Body of pancreas (tissue), 4 donors: ENCODE measurements around the gene ZG16. TPM values are rescaled to one million over a fixed set of nuclear protein-coding genes. Genes with fewer than 3 reads are reported as not detected.
A peak's percentile ranks its signal among the peaks of the same experiment; 100 is the strongest.
"Not testable (repeated sequence)": the region's sequence is repeated elsewhere in the genome, so short reads cannot be mapped to it uniquely, and the experiment has no call there.

Experiments
- ATAC-seq: fragments of 150-250 bp; one replicate; pipeline ENCODE4 v1.9.1; 2016
- DNase-seq, 4 donors: peaks; one replicate each; pipeline ENCODE4 v3.0.0-alpha.2; 2019
- H3K27ac ChIP-seq, 4 donors: fragments of 200-600 bp; sonication (generic); 1 replicate in 3 of 4; 2 replicates in 1 of 4; pipeline versions ENCODE4 v1.5.1 to v1.6.1; 2016 to 2019; ENCODE audit warnings: mild to moderate bottlenecking in 1 of 4, mixed read lengths in 1 of 4, moderate library complexity in 1 of 4
- H3K27me3 ChIP-seq, 2 donors: fragments of 200-600 bp; sonication (generic); one replicate each; pipeline ENCODE4 v1.6.0; 2016; ENCODE audit warnings: mild to moderate bottlenecking in 1 of 2
- H3K36me3 ChIP-seq, 2 donors: fragments of 200-600 bp; sonication (generic); replicated peaks in 1 of 2; 2 replicates each; pipeline ENCODE4 v1.5.1; 2016; ENCODE audit warnings: low read depth in 2 of 2; ENCODE audit not compliant: insufficient read depth in 1 of 2
- H3K4me1 ChIP-seq: fragments of 200-600 bp; sonication (generic); one replicate; pipeline ENCODE4 v1.6.0; 2016
- H3K4me3 ChIP-seq, 2 donors: fragments of 200-600 bp; sonication (generic); 1 replicate in 1 of 2; 2 replicates in 1 of 2; pipeline ENCODE4 v1.5.1; 2016 to 2019
- H3K9me3 ChIP-seq, 3 donors: fragments of 200-600 bp; sonication (generic); 1 replicate in 2 of 3; 2 replicates in 1 of 3; pipeline ENCODE4 v1.5.1; 2016
- POLR2A ChIP-seq, 3 donors: fragments of 450-650 bp; IDR thresholded peaks; one replicate each; pipeline ENCODE4 v1.6.1; 2016; ENCODE audit warnings: antibody characterized with exemption in 3 of 3, mild to moderate bottlenecking in 2 of 3
- WGBS, 2 donors: methylation state at CpG; one replicate each; pipeline ENCODE4 v1.1.5; 2017; 5-methylcytosine and 5-hydroxymethylcytosine counted together
- intact Hi-C: fragments of 100-400 bp; cut with DNase I; formaldehyde crosslinking; loops from one replicate; pipeline ENCODE4 v1.15.1; 2023
- total RNA-seq, 2 donors: library from RNA; depleted of rRNA; stranded (reverse); fragments of >200 nt; gene quantifications; one replicate each; pipeline ENCODE4 v1.1.0, GENCODE V29; 2016
- TF ChIP-seq, protein P1 (sequence below), 7 experiments: fragments of 450-650 bp in 4 of 7; fragments of 200-600 bp in 3 of 7; sonication (generic) in 3 of 7; IDR thresholded peaks; one replicate each; pipeline ENCODE4 v1.5.1; 2016 to 2019; ENCODE audit warnings: antibody characterized with exemption in 7 of 7

ZG16 gene
- total RNA-seq, 2 donors from 2014 or later = 0.26 to 0.99 TPM

DNA sequence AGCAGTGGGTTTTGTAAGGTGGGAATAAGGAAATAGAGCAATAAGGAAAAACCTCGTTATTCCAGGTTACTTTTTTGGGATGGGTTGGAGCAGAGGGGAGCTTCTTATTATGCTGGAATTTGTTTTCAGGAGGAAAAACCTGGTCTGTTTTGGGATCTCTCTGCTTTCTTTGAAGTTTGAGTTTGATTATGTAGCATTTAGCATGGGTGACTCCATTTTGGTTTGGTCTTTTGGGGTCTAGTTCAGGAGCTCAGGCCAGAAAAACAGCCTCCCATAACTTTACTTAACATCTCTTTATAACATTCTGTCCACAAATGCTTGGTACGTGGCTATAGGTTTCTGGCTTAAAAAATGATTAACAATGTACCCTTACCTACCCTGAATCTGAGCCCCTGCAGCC is 8.5 kb upstream of the ZG16 start:
- 86 to 96% methylated on average over 2 of the region's 2 CpGs for WGBS, 2 donors
- TF ChIP-seq POLR2A (IDR thresholded peaks at IDR 0.05) = no peak
- TF ChIP-seq, protein P1, sequence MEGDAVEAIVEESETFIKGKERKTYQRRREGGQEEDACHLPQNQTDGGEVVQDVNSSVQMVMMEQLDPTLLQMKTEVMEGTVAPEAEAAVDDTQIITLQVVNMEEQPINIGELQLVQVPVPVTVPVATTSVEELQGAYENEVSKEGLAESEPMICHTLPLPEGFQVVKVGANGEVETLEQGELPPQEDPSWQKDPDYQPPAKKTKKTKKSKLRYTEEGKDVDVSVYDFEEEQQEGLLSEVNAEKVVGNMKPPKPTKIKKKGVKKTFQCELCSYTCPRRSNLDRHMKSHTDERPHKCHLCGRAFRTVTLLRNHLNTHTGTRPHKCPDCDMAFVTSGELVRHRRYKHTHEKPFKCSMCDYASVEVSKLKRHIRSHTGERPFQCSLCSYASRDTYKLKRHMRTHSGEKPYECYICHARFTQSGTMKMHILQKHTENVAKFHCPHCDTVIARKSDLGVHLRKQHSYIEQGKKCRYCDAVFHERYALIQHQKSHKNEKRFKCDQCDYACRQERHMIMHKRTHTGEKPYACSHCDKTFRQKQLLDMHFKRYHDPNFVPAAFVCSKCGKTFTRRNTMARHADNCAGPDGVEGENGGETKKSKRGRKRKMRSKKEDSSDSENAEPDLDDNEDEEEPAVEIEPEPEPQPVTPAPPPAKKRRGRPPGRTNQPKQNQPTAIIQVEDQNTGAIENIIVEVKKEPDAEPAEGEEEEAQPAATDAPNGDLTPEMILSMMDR (IDR thresholded peaks at IDR 0.05) = no peak
- Histone ChIP-seq H3K27me3 (no peaks in the 10 kb centered on the region), H3K4me1 (peaks cover 18% of the 10 kb centered on the region), H3K36me3 (no peaks in the 10 kb centered on the region), H3K4me3 (no peak overlapping the region), H3K9me3 (no peaks in the 10 kb centered on the region), H3K27ac (no peak overlapping the region)
- no peak for ATAC-seq
- no peak for DNase-seq
- intact Hi-C loops = no loop called here

DNA sequence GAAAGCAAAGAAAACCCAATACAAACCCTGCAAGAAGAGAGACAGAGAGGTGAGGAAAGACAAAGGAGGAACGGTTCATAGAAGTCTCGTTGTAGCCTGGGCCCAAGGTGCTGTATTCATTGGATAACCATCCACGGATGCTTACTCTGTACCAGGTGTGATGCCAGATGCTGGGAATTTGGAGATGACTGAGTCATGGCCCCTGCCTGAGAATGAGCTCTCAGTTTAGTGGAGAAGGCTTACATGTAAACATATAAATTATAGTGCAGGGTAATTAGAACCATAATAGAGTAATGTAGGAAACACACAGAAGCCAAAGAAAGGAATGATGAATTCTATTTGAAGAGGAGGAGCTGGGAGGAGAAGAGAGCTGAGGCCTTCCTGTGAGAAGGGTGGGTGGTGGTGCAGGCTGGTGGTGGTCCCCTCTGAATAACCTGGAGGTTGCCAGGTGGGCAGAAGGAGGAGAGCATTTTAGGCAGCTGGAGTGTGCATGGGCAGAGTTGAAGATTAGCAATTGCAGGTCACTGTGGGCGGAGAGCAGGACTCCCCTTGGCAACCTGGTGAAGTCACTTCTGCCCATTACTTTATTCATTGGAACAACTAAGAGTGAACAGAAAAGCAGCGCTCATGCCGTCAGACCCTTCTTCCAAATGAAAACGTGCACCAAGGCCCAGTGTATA is 7.7 kb upstream of the ZG16 start:
- Histone ChIP-seq H3K27ac (no peak overlapping the region), H3K4me3 (no peak overlapping the region), H3K27me3 (no peaks in the 10 kb centered on the region), H3K4me1 (peaks cover 10% of the 10 kb centered on the region), H3K36me3 (no peaks in the 10 kb centered on the region), H3K9me3 (no peaks in the 10 kb centered on the region)
- TF ChIP-seq, protein P1 (IDR thresholded peaks at IDR 0.05) = no peak
- TF ChIP-seq POLR2A (IDR thresholded peaks at IDR 0.05) = no peak
- no peak for ATAC-seq
- DNase-seq = no peak
- 81 to 83% methylated on average over 7 of the region's 7 CpGs for WGBS, 2 donors
- intact Hi-C loops = no loop called here

DNA sequence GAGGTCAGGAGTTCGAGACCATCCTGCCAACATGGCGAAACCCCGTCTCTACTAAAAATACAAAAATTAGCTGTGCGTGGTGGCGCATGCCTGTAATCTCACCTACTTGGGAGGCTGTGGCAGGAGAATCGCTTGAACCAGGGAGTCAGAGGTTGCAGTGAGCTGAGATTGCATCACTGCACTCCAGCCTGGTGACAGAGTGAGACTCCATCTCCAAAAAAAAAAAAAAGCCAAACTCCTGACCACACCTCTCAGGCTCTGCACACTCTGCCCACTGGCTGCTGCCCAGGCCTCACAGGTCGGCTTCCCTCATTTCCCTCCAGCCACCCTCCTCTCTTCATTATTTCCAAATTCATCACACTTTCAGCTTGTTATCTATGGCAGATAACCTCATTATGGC is 5.7 kb upstream of the ZG16 start:
- H3K4me3 ChIP-seq, H3K36me3 ChIP-seq, ATAC-seq, H3K4me1 ChIP-seq, intact Hi-C loops, H3K27ac ChIP-seq, H3K9me3 ChIP-seq, H3K27me3 ChIP-seq: not testable (repeated sequence)
- 80 to 82% methylated on average over 4 to 7 of the region's 7 CpGs for WGBS, 2 donors
- DNase-seq = peak in 1 of 4 donors; percentile 10

GRCh38 chr16:29774730-29775129 is 3.3 kb upstream of the ZG16 start:
- ATAC-seq = no peak
- intact Hi-C loops = no loop called here
- no peak for DNase-seq
- TF ChIP-seq, protein P1 (IDR thresholded peaks at IDR 0.05) = no peak
- TF ChIP-seq POLR2A (IDR thresholded peaks at IDR 0.05) = no peak
- whole genome bisulfite sequencing, 2 donors = 80 to 84% methylated on average over 5 of the region's 5 CpGs
- H3K4me3 ChIP-seq = no peak overlapping the region
- no peak overlapping the region for H3K27ac ChIP-seq
- H3K27me3 ChIP-seq = no peaks in the 10 kb centered on the region
- H3K9me3 ChIP-seq = no peaks in the 10 kb centered on the region
- H3K36me3 ChIP-seq = no peaks in the 10 kb centered on the region
- H3K4me1 ChIP-seq = peaks cover 27% of the 10 kb centered on the region

GRCh38 chr16:29775742-29776408 is 2.2 kb upstream of the ZG16 start:
- H3K27ac ChIP-seq = no peak overlapping the region
- H3K27me3 ChIP-seq = no peaks in the 10 kb centered on the region
- no peaks in the 10 kb centered on the region for H3K9me3 ChIP-seq
- no peak for TF ChIP-seq POLR2A (IDR thresholded peaks at IDR 0.05)
- TF ChIP-seq, protein P1 (IDR thresholded peaks at IDR 0.05) = no peak
- DNase-seq = no peak
- H3K4me3 ChIP-seq = no peak overlapping the region
- ATAC-seq = no peak
- peaks cover 27% of the 10 kb centered on the region for H3K4me1 ChIP-seq
- 60 to 76% methylated on average over 4 of the region's 4 CpGs for WGBS, 2 donors
- no peaks in the 10 kb centered on the region for H3K36me3 ChIP-seq
- intact Hi-C loops = no loop called here
